NCI-H128 (cell line): Measurements from ENCODE around the gene RGL3.
"Not testable (repeated sequence)": the region's sequence is repeated elsewhere in the genome, so short reads cannot be mapped to it uniquely, and the experiment has no call there.

ENCODE experiments used
- DNase-seq: peaks from one replicate; lab custom pipeline; 2025; ENCODE audit not compliant: unreplicated experiment; lab: John Stamatoyannopoulos, UW

Gene RGL3

GRCh38 chr19:11384778-11385129 lies 34.4 kb downstream of the RGL3 start:
- DNase-seq: no peak

- no peak for DNase-seq
Observed at GRCh38 chr19:11383706-11384048, 35.4 kb downstream of the RGL3 start.

- DNase-seq: peak; percentile 22
Observed at GRCh38 chr19:11382898-11383705, 36.0 kb downstream of the RGL3 start.

- no peak for DNase-seq
Observed at GRCh38 chr19:11380653-11381537, 38.2 kb downstream of the RGL3 start.

- DNase-seq: no peak
Observed at GRCh38 chr19:11379857-11380350, 39.2 kb downstream of the RGL3 start.

- DNase-seq: not testable (repeated sequence)
Observed at GRCh38 chr19:11379269-11379845, 39.8 kb downstream of the RGL3 start.

GRCh38 chr19:11378319-11379189 lies 40.6 kb downstream of the RGL3 start:
- DNase-seq: no peak

GRCh38 chr19:11377756-11378155 lies 41.4 kb downstream of the RGL3 start:
- no peak for DNase-seq

GRCh38 chr19:11377237-11377636 lies 41.9 kb downstream of the RGL3 start:
- DNase-seq: no peak

- no peak for DNase-seq
Observed at GRCh38 chr19:11375143-11375948, 43.8 kb downstream of the RGL3 start.

- peak; percentile 98 for DNase-seq
Observed at GRCh38 chr19:11374433-11375142, 44.5 kb downstream of the RGL3 start, which contains the start of gene SWSAP1. Gene SWSAP1 (plus strand): TSS chr19:11374666. CDS start chr19:11374681, 15 bp downstream.

GRCh38 chr19:11373885-11374432 lies 45.2 kb downstream of the RGL3 start:
- DNase-seq: no peak

- peak; percentile 83 for DNase-seq
Observed at GRCh38 chr19:11373166-11373884, 45.8 kb downstream of the RGL3 start.

- DNase-seq: no peak
Observed at GRCh38 chr19:11370744-11371143, 48.4 kb downstream of the RGL3 start.

GRCh38 chr19:11367528-11367927 lies 51.6 kb downstream of the RGL3 start:
- DNase-seq: no peak

- DNase-seq: no peak
Observed at GRCh38 chr19:11365557-11366117, 53.5 kb downstream of the RGL3 start.

GRCh38 chr19:11364935-11365334 lies 54.2 kb downstream of the RGL3 start:
- DNase-seq: no peak
